ENCODE data around the gene CBLIF.
"Not testable (repeated sequence)": the region's sequence is repeated elsewhere in the genome, so short reads cannot be mapped to it uniquely, and the experiment has no call there.

Gene CBLIF

GRCh38 chr11:59800390-59801025, 44.8 kb downstream of the CBLIF start:
- Histone ChIP-seq H3K4me3 (ENCODE audit: low read depth, low read length) (no peak overlapping the region), H3K36me3 (ENCODE audit: control insufficient read depth, insufficient read depth, low read length) (peaks cover 74% of the 10 kb centered on the region), H3K27me3 (ENCODE audit: control insufficient read depth, insufficient read depth, low read length) (no peaks in the 10 kb centered on the region), H3K4me1 (ENCODE audit: control insufficient read depth, insufficient read depth, low read length) (no peaks in the 10 kb centered on the region), H3K27ac (ENCODE audit: low read depth, low read length) (no peak overlapping the region), H3K9me3 (ENCODE audit: control insufficient read depth, insufficient read depth, low read length) (no peaks in the 10 kb centered on the region), H3K9ac (ENCODE audit: low read depth, low read length) (no peak overlapping the region)

GRCh38 chr11:59794417-59794816, 50.9 kb downstream of the CBLIF start:
- Histone ChIP-seq H3K9me3 (ENCODE audit: control insufficient read depth, insufficient read depth, low read length) (no peaks in the 10 kb centered on the region), H3K27ac (ENCODE audit: low read depth, low read length) (no peak overlapping the region), H3K4me1 (ENCODE audit: control insufficient read depth, insufficient read depth, low read length) (no peaks in the 10 kb centered on the region), H3K4me3 (ENCODE audit: low read depth, low read length) (no peak overlapping the region), H3K9ac (ENCODE audit: low read depth, low read length) (no peak overlapping the region), H3K36me3 (ENCODE audit: control insufficient read depth, insufficient read depth, low read length) (peaks cover 89% of the 10 kb centered on the region), H3K27me3 (ENCODE audit: control insufficient read depth, insufficient read depth, low read length) (no peaks in the 10 kb centered on the region)

- Histone ChIP-seq H3K9me3 (ENCODE audit: control insufficient read depth, insufficient read depth, low read length) (no peaks in the 10 kb centered on the region), H3K9ac (ENCODE audit: low read depth, low read length) (no peak overlapping the region), H3K36me3 (ENCODE audit: control insufficient read depth, insufficient read depth, low read length) (peaks cover 99% of the 10 kb centered on the region), H3K4me3 (ENCODE audit: low read depth, low read length) (no peak overlapping the region), H3K27ac (ENCODE audit: low read depth, low read length) (no peak overlapping the region), H3K4me1 (ENCODE audit: control insufficient read depth, insufficient read depth, low read length) (no peaks in the 10 kb centered on the region), H3K27me3 (ENCODE audit: control insufficient read depth, insufficient read depth, low read length) (no peaks in the 10 kb centered on the region)
Observed at GRCh38 chr11:59792507-59792906, 52.8 kb downstream of the CBLIF start.

- Histone ChIP-seq H3K9me3 (ENCODE audit: control insufficient read depth, insufficient read depth, low read length) (no peaks in the 10 kb centered on the region), H3K27ac (ENCODE audit: low read depth, low read length) (no peak overlapping the region), H3K27me3 (ENCODE audit: control insufficient read depth, insufficient read depth, low read length) (no peaks in the 10 kb centered on the region), H3K4me1 (ENCODE audit: control insufficient read depth, insufficient read depth, low read length) (no peaks in the 10 kb centered on the region), H3K36me3 (ENCODE audit: control insufficient read depth, insufficient read depth, low read length) (peaks cover 99% of the 10 kb centered on the region), H3K4me3 (ENCODE audit: low read depth, low read length) (no peak overlapping the region), H3K9ac (ENCODE audit: low read depth, low read length) (no peak overlapping the region)
Observed at GRCh38 chr11:59791639-59792038, 53.7 kb downstream of the CBLIF start.

GRCh38 chr11:59787816-59788215, 57.5 kb downstream of the CBLIF start:
- Histone ChIP-seq H3K36me3 (ENCODE audit: control insufficient read depth, insufficient read depth, low read length) (peaks cover 66% of the 10 kb centered on the region), H3K27me3 (ENCODE audit: control insufficient read depth, insufficient read depth, low read length) (no peaks in the 10 kb centered on the region), H3K4me3 (ENCODE audit: low read depth, low read length) (no peak overlapping the region), H3K4me1 (ENCODE audit: control insufficient read depth, insufficient read depth, low read length) (no peaks in the 10 kb centered on the region), H3K9me3 (ENCODE audit: control insufficient read depth, insufficient read depth, low read length) (no peaks in the 10 kb centered on the region), H3K9ac (ENCODE audit: low read depth, low read length) (no peak overlapping the region), H3K27ac (ENCODE audit: low read depth, low read length) (no peak overlapping the region)

GRCh38 chr11:59787255-59787588, 58.1 kb downstream of the CBLIF start:
- H3K9ac ChIP-seq (ENCODE audit: low read depth, low read length) = no peak overlapping the region
- H3K4me1 ChIP-seq (ENCODE audit: control insufficient read depth, insufficient read depth, low read length) = no peaks in the 10 kb centered on the region
- no peaks in the 10 kb centered on the region for H3K27me3 ChIP-seq (ENCODE audit: control insufficient read depth, insufficient read depth, low read length)
- H3K4me3 ChIP-seq (ENCODE audit: low read depth, low read length) = no peak overlapping the region
- no peak overlapping the region for H3K27ac ChIP-seq (ENCODE audit: low read depth, low read length)
- peaks cover 61% of the 10 kb centered on the region for H3K36me3 ChIP-seq (ENCODE audit: control insufficient read depth, insufficient read depth, low read length)
- no peaks in the 10 kb centered on the region for H3K9me3 ChIP-seq (ENCODE audit: control insufficient read depth, insufficient read depth, low read length)

- Histone ChIP-seq H3K4me1 (ENCODE audit: control insufficient read depth, insufficient read depth, low read length) (no peaks in the 10 kb centered on the region), H3K36me3 (ENCODE audit: control insufficient read depth, insufficient read depth, low read length) (peaks cover 53% of the 10 kb centered on the region), H3K27me3 (ENCODE audit: control insufficient read depth, insufficient read depth, low read length) (no peaks in the 10 kb centered on the region), H3K9me3 (ENCODE audit: control insufficient read depth, insufficient read depth, low read length) (no peaks in the 10 kb centered on the region), H3K4me3 (ENCODE audit: low read depth, low read length) (no peak overlapping the region), H3K9ac (ENCODE audit: low read depth, low read length) (no peak overlapping the region), H3K27ac (ENCODE audit: low read depth, low read length) (no peak overlapping the region)
Observed at GRCh38 chr11:59785818-59786217, 59.5 kb downstream of the CBLIF start.

- H3K4me1 ChIP-seq (ENCODE audit: control insufficient read depth, insufficient read depth, low read length); H3K27ac ChIP-seq (ENCODE audit: low read depth, low read length); H3K4me3 ChIP-seq (ENCODE audit: low read depth, low read length); H3K9me3 ChIP-seq (ENCODE audit: control insufficient read depth, insufficient read depth, low read length); H3K27me3 ChIP-seq (ENCODE audit: control insufficient read depth, insufficient read depth, low read length); H3K9ac ChIP-seq (ENCODE audit: low read depth, low read length): not testable (repeated sequence)
- H3K36me3 ChIP-seq (ENCODE audit: control insufficient read depth, insufficient read depth, low read length) = peaks cover 50% of the 10 kb centered on the region
Observed at GRCh38 chr11:59784441-59784840, 60.9 kb downstream of the CBLIF start.

- Histone ChIP-seq H3K9ac (ENCODE audit: low read depth, low read length) (no peak overlapping the region), H3K27me3 (ENCODE audit: control insufficient read depth, insufficient read depth, low read length) (no peaks in the 10 kb centered on the region), H3K27ac (ENCODE audit: low read depth, low read length) (no peak overlapping the region), H3K4me3 (ENCODE audit: low read depth, low read length) (no peak overlapping the region), H3K4me1 (ENCODE audit: control insufficient read depth, insufficient read depth, low read length) (no peaks in the 10 kb centered on the region), H3K36me3 (ENCODE audit: control insufficient read depth, insufficient read depth, low read length) (peaks cover 42% of the 10 kb centered on the region), H3K9me3 (ENCODE audit: control insufficient read depth, insufficient read depth, low read length) (no peaks in the 10 kb centered on the region)
Observed at GRCh38 chr11:59783632-59784090, 61.6 kb downstream of the CBLIF start.

GRCh38 chr11:59782080-59782479, 63.2 kb downstream of the CBLIF start:
- Histone ChIP-seq H3K9ac (ENCODE audit: low read depth, low read length) (no peak overlapping the region), H3K27ac (ENCODE audit: low read depth, low read length) (no peak overlapping the region), H3K9me3 (ENCODE audit: control insufficient read depth, insufficient read depth, low read length) (no peaks in the 10 kb centered on the region), H3K4me3 (ENCODE audit: low read depth, low read length) (no peak overlapping the region), H3K4me1 (ENCODE audit: control insufficient read depth, insufficient read depth, low read length) (no peaks in the 10 kb centered on the region), H3K36me3 (ENCODE audit: control insufficient read depth, insufficient read depth, low read length) (peaks cover 27% of the 10 kb centered on the region), H3K27me3 (ENCODE audit: control insufficient read depth, insufficient read depth, low read length) (no peaks in the 10 kb centered on the region)

- no peak overlapping the region for H3K9ac ChIP-seq (ENCODE audit: low read depth, low read length)
- H3K4me1 ChIP-seq (ENCODE audit: control insufficient read depth, insufficient read depth, low read length) = no peaks in the 10 kb centered on the region
- no peak overlapping the region for H3K27ac ChIP-seq (ENCODE audit: low read depth, low read length)
Observed at GRCh38 chr11:59779487-59779886, 65.8 kb downstream of the CBLIF start.

More at GRCh38 chr11:59779487-59779886, 65.8 kb downstream of the CBLIF start:
- peaks cover 45% of the 10 kb centered on the region for H3K36me3 ChIP-seq (ENCODE audit: control insufficient read depth, insufficient read depth, low read length)
- no peaks in the 10 kb centered on the region for H3K9me3 ChIP-seq (ENCODE audit: control insufficient read depth, insufficient read depth, low read length)
- no peak overlapping the region for H3K4me3 ChIP-seq (ENCODE audit: low read depth, low read length)
- no peaks in the 10 kb centered on the region for H3K27me3 ChIP-seq (ENCODE audit: control insufficient read depth, insufficient read depth, low read length)
